NCI-H2227 (cell line): Measurements from ENCODE around the gene CLK1.
"Not testable (repeated sequence)": the region's sequence is repeated elsewhere in the genome, so short reads cannot be mapped to it uniquely, and the experiment has no call there.

Experiments
- DNase-seq: peaks from one replicate; lab custom pipeline; 2025; ENCODE audit not compliant: unreplicated experiment; lab: John Stamatoyannopoulos, UW

CLK1 gene

DNA sequence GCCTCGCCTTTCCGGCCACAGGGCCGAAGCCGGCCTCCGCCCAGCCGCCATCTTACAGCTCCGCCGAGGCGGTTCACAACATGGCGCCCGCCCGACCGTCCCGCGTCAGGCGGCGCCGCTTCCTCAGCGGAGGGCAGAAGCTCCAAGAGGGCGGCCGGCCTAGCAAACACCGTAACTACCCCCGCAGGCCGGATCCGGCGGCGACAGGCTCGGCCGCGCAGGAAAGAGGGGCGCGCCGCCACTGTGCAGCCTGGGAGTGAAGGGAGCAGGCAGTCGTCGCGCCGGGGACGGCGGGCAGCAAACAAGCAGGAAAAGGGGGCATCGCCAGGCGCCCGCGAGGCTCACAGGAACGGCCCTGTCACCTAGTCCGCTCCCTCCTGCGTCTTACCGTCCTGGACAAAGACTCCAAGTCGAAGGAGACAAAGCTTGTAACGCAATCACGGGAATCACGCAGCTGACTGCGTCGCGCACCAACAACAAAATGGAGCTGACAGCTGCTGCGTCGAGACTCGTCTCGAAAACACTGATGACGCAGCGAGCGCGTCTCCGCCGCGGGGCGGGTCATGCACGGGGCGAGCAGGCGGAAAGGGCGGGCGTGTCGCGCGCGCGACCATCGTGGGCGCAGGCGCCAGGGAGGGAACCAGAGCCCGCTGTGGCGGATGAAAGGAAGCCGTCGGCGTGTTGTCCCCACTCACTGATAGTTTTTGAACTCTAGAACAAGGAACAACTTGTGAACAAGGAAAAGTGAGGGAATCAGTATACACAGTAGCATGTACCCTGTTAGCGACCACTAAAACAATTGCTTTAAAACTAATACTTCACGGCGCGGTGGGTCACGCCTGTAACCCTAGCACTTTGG lies at the start of gene CLK1:
Gene CLK1 (minus strand): TSS at position 483 of the 859 bp plus-strand sequence. CDS start 2,796 bp downstream, outside the sequence.
- peak; percentile 98 for DNase-seq

DNA sequence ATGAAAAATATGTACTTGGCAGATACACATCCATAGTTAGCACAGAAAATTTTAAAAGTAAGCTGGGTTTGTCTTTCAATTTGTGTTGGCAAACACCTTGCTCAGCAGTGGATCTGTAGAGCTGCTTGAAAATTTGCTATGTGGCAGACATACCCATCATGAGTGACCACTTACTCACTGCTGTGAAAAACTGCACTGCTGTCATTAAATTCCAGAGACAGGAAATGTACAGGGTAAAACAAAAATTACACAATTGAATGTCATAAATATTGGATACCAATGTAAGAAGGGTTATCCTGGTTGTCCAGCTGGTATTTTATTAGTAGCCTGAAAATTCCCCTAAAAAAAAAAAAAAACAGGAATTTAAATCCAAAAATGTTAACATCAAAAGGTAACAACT lies 49.2 kb upstream of the CLK1 start:
- no peak for DNase-seq

DNA sequence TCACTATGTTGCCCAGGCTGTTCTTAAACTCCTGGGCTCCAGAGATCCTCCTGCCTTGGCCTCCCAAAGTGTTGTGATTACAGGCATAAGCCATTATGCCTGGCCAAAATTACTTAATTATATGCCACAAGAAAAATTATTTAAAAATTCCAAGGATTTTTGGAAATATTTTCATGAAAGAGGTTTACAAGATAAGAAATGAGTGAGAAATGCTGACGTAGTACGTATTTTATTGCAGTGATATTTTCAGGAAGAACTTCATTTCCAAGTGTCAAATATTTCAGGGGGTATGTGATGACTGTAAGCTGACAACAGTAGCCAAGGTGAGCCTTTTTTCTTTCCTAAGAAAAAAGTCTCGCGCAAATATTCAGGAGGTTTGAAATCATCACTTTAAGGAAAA lies 45.5 kb upstream of the CLK1 start:
- DNase-seq, result no peak

DNA sequence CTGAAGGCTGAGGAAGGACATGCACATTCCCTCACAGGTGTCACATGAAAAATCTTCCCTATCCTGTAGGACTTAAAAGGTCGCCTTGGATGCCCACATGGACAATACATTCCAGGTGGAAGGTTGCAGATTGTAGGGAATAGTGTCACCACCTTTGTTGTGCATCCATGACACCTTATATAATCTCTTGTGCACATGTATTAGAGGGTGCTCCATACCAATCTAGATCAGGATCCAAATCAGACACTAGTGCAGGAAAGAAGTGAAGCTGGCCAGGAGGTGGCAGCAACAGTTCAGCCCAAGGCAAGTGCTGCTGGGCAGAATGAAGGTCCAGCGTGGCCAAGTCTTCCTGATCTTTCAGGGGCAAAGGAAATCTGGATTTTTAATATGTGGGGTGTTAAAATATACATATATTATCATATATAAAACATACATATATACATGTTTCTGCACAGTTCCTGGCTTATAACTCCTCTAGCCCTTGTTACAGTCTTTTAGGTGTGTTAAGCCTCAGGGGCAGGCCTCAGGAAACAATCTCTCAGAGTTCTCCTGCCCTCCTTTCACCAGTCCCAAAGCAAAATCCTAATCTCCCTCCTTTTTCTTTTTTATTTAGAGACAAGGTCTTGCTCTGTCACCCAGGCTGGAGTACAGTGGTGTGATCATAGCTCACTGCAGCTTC lies 41.3 kb upstream of the CLK1 start:
- DNase-seq, result peak; percentile 63

GRCh38 chr2:200901459-200902072 lies 37.1 kb upstream of the CLK1 start:
- DNase-seq, result peak; percentile 87

- DNase-seq, result no peak
Observed at GRCh38 chr2:200899482-200899881, 35.0 kb upstream of the CLK1 start.

GRCh38 chr2:200888704-200889625 lies 24.5 kb upstream of the CLK1 start, which contains the start of the genes NIF3L1 and PPIL3:
Gene NIF3L1, plus strand, starts transcription at chr2:200889371. Its CDS starts 2,573 bp downstream, at chr2:200891944.
Gene PPIL3, minus strand, starts transcription at chr2:200889077. Its CDS starts 1,462 bp downstream, at chr2:200887615.
- DNase-seq, result peak; percentile 100

GRCh38 chr2:200881715-200882249 lies 17.3 kb upstream of the CLK1 start:
- DNase-seq, result not testable (repeated sequence)

GRCh38 chr2:200878289-200878880 lies 13.9 kb upstream of the CLK1 start:
- DNase-seq, result no peak

DNA sequence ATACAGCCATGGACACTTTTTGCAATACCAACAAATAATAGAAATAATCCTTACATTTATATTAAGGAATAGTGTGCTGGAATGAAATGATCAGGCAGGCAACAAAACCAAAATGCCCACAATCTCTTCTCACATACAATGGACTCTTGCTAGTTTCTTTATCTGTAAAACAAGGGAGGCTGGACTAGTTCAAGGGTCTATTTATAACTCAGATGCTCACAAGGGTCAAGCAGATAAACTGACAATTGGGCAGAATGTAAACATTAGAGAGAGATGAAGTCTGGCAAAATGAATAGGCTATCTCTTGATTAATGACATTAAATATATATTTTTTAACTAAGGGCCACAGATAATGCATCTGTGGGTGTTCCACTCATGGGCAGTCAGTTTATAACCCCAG lies 13.0 kb upstream of the CLK1 start:
- DNase-seq, result no peak

DNA sequence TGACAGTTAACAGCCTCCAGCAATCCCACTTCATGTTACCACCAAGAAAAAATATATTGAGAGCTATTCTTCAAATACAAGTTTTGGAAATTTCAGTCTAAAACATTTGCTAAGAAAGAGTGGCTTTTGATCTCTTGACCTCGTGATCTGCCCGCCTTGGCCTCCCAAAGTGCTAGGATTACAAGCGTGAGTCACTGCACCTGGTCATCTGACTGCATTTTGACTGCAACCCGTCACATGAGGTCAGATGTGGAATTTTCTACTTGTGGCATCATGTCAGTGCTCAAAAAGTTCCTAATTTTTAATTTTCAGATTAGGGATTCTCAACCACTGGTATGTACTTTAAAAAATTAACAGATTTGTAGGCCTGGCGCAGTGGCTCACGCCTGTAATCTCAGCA lies 9.1 kb upstream of the CLK1 start:
- DNase-seq, result no peak

GRCh38 chr2:200871151-200871550 lies 6.7 kb upstream of the CLK1 start:
- no peak for DNase-seq

DNA sequence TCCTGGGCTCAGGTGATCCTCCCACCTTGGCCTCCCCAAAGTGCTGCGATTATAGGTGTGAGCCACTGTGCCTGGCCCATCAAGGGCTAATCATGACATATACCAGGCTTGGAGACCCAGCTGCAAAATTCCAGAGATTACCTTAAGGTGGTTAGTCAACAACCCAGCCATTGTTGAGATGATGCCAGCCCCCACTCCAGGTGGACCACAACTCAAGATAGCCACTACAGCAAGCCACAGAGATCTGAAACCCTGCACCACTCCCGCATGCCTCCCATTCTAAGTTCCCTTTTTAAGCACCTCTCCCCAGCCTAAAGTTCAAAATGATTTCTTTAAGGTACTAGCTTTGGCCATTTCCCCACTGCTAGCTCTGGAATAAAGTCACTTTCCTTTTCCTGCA lies 4.6 kb upstream of the CLK1 start:
- DNase-seq, result no peak

DNA sequence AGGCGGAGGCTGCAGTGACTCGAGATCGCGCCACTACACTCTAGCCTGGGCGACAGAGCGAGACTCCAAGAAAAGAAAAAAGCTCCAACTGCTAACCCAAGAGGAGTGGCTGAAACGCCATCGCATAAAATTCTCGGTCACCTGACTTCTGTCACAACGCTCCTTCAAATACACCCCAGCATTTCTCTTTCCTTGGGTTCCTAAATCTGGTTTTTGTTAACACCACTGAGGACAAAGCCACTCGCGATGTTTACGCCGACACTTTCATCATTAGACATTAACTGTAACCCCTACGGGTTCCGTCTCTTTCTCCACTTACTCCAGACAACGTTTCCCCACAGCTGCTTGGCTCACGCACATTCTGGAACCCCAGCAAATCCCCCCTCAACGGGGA lies 679 bp downstream of the CLK1 start:
- DNase-seq, result peak; percentile 77

DNA sequence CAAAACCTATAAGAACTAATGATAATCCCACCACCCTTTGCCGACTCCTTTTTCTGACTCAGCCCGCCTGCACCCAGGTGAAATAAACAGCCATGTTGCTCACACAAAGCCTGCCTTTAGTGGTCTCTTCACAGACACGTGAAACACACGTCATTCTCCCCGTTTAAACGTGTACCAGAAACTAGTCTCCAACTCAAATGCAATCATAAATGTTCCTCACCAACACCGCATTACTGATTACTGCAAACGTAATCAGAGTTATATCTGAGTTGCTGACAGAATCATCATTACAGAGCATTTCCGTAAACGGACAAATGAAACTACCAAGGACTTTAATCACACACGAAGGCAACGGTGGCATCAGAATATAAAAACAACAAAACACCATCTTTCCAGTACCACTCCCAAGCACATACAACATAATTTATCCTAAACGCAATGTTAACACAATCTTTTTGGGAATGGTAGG lies 1.9 kb downstream of the CLK1 start:
- peak; percentile 60 for DNase-seq

DNA sequence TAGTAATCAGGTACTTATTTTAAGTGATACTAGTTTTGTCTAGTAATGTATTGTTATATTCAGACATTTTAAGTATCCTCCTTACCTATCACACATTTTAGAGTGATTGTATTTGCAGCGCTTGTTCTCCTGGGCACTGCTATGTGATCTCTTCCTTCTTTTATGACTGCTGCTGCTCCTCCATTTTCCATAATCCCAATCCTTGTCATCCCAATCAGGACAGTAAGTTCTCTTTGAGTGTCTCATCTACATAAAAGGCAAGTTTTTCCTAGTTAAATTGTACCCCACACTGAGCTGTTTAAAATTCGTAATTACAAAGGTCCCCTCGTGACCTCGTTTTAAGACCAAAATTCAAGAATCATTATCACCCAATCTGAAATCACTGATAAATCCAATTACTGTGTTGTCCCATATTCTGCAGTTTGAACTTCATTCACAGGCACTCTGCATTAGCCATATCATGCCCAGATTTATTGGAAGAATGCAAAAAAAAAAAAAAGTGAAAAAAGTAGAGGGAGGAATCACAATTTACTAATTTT lies 2.8 kb downstream of the CLK1 start:
- DNase-seq, result no peak

DNA sequence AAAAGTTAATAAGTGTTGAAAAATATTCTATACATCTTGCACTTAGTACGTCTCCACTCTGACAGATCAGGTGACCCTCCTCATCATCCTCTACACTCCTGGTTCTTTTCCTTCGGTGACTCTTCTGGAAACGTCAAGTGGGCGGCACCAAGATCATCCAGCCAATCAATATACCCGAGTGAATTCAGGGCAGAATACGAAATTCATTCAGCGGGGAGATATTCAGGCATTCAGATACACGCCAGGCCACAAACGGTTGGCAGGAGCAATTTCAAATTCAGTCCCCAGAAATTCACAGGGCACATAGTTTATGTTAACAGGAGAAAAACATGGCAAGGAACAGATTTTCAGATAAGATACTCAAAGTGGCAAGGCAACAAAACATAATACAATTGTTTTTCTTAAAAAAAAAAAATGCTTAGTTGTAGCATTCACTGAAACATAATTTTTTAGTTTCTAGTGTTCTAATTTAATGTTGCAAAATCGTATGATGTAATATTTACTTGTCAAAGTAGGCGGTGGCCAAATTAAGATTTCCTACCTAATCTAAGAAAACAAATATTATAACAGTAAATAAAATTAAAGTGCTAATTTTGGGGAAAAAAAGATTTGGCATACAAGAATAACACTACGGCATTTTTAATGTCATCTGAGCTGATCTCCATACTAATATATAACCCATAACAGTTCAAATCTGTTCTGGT lies 4.2 kb downstream of the CLK1 start:
- peak; percentile 58 for DNase-seq

DNA sequence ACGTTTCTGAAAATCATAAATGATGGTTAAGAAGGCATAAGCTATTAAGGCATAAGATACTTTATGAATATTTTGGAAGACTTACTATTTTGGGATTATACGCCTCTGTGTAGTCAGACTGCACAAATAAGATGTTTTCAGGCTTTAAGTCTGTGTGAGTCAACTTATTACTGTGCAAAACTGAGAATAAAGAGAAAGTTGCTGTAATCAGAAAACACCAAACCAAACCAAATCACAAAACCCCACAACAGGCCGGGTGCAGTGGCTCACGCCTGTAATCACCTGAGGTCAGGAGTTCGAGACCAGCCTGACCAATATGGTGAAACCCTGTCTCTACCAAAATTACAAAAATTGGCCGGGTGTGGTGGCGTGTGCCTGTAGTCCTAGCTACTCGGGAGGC lies 7.7 kb downstream of the CLK1 start:
- no peak for DNase-seq

GRCh38 chr2:200852605-200853004 lies 11.9 kb downstream of the CLK1 start:
- no peak for DNase-seq
